Stimulated activated CD8-positive, alpha-beta memory T cell treated with anti-CD3 and anti-CD28 coated beads, Interleukin-4, amount 100 ng/mL, for 24 hours (primary cell): ENCODE data around the gene SPPL2A.
"Not testable (repeated sequence)": the region's sequence is repeated elsewhere in the genome, so short reads cannot be mapped to it uniquely, and the experiment has no call there.

Experiments used
- DNase-seq: peaks from one replicate; pipeline ENCODE4 v3.0.0-alpha.2; 2020; ENCODE audit warnings: low read depth

Gene SPPL2A, protein sequence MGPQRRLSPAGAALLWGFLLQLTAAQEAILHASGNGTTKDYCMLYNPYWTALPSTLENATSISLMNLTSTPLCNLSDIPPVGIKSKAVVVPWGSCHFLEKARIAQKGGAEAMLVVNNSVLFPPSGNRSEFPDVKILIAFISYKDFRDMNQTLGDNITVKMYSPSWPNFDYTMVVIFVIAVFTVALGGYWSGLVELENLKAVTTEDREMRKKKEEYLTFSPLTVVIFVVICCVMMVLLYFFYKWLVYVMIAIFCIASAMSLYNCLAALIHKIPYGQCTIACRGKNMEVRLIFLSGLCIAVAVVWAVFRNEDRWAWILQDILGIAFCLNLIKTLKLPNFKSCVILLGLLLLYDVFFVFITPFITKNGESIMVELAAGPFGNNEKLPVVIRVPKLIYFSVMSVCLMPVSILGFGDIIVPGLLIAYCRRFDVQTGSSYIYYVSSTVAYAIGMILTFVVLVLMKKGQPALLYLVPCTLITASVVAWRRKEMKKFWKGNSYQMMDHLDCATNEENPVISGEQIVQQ

DNA sequence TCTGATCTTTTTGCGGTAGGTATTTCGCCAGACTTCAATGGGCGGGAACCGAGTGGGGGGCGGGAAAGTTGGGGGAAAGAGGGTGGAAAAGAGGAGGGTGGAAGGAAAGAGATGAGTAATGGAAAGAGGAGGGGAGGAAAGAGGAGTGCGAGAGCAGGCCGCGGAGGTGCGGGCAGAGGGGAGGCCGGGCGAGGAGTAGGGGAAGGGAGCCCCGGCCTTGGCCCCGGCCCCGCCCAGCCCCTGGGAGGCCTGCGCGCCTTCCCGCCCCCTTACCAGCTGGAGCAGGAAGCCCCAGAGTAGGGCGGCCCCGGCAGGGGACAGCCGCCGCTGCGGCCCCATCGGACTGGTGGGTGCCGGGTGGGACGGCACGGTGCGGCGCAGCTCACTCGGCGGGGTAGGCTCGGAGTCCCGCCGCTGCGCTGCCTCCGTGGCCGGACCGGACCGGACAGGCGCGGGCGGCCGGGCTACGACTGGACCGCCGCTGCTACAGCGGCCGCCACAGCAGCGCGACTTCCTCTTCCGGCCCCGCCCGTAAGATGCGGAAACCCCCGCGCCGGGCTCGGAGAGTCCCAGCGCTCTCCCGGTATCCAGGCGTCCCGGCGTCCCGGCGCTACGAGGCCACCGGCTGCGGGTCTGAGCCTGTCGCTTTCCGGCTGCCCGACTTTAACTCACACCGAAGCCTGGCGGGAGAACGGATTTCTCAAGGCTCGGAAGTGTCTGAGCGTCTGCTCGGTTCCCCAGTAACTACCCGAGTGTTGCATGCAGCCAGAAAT lies at the start of gene SPPL2A:
Gene SPPL2A (minus strand): TSS at position 512 of the 773 bp plus-strand sequence. CDS start 173 bp downstream, at position 339.
- peak; percentile 85 for DNase-seq

DNA sequence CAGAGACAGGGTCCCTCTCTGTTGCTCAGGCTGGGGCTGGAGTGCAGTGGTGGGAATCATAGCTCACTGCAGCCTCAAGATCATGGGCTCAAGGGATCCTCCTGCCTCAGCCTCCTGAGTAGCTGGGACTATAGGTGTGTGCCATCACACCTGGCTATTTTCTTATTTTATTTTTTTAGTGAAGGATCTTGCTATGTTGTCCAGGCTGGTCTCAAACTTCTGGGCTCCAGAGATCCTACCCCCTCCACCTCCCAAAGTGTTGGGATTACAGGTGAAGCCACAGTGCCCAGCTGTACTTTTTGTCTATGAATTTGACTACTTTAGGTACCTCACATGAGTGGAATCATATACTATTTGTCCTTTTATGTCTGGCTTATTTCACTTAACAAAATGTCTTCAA lies 49.1 kb upstream of the SPPL2A start:
- DNase-seq = no peak

DNA sequence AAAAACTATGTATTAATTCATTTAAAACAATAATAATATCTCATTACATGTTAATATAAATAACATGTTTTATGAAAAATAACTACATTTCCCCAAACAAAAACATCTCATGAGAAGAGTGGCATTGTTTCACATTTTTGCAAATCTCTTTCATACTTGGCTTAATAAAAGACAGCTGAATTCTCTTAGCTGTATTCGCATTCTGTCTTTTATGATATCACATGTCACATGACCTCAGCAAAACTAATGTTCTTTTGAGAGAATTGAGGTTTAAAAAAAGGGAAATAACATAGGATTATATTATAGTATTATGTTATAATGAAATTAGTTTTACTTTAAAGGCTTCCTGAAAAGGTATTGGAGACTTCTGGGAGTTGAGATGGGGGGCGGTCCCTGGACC lies 48.4 kb upstream of the SPPL2A start:
- DNase-seq = no peak

DNA sequence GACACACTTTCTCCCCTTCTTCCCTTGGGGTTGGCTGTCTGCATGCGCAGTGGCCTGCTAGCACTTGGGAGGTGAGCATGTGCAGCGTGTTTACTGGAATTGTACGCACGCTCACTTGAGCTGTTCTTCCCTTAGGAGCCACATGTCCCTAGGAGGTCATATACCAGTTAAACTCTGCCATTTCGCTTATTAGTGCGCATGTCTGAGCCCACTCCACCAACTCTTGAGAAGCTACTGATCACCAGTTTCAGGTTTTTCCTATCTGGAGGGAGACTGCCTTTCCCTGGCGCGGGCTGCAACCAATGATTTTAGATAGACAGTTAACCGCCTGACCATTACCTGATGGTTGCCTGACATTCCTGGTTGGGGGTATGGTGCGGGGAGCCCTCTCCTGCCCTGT lies 47.6 kb upstream of the SPPL2A start:
- no peak for DNase-seq

DNA sequence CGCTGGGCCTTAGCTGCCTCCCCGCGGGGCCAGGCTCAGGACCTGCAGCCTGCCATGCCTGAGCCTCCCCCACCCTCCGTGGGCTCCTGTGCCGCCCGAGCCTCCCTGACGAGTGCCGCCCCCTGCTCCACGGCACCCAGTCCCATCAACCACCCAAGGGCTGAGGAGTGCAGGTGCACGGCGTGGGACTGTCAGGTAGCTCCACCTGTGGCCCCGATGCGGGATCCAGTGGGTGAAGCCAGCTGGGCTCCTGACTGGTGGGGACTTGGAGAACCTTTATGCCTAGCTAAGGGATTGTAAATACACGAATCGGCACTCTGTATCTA lies 46.6 kb upstream of the SPPL2A start:
- DNase-seq = not testable (repeated sequence)

DNA sequence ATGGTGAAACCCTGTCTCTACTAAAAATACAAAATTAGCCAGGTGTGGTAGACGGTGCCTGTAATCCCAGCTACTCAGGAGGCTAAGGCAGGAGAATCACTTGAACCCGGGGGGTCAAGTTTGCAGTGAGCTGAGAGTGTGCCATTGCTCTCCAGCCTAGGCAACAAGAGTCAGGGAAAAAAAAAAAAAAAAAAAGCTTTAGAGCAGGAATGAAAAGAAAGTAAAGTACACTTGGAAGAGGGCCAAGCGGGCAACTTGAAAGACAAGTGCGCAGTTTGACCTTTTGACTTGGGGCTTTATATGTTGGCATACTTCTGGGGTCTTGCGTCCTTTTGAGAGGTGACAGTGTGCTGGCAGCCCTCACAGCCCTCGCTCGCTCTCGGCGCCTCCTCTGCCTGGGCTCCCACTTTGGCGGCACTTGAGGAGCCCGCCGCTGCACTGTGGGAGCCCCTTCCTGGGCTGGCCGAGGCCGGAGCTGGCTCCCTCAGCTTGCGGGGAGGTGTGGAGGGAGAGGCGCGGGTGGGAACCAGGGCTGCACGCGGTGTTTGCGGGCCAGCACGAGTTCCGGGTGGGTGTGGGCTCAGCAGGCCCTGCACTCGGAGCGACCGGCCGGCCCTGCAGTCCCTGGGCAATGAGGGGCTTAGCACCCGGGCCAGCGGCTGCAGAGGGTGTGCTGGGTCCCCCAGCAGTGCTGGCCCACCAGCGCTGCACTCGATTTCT lies 46.1 kb upstream of the SPPL2A start:
- DNase-seq = not testable (repeated sequence)

DNA sequence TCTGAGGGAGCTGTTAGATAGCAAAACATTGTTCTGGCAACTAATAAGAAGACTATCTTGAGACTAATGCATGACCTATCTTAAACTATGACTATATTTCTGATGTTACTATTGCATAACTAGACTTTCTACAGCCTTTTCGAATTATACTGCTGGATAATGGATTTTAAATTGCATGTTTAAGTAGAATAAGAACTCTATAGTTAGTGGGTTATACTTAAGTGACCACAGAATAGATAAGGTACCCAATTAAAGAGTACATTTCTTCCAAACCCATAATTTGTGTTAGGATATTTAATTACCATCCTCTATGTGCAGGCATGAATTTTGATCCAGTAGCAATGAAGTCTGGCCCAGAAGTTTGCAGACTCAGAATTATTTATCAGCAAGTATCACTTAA lies 44.6 kb upstream of the SPPL2A start:
- no peak for DNase-seq

DNA sequence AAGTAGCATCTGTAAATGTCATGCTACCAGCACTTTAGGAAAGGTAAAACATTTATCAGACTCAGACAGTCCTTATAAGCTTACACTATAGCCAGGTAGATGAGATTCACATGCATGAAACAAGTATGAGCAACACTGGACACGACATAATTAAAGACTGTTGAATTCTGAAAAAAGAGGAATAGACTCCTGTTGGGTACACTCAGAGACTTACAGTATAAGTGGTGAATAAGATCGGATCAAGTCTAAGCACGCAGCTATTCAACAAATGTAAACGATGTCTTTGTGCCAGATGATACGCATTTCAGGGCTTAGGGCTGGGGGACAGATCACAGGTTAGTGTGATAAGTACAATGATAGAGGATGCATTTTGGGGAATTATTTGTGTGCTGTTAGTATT lies 43.2 kb upstream of the SPPL2A start:
- no peak for DNase-seq

DNA sequence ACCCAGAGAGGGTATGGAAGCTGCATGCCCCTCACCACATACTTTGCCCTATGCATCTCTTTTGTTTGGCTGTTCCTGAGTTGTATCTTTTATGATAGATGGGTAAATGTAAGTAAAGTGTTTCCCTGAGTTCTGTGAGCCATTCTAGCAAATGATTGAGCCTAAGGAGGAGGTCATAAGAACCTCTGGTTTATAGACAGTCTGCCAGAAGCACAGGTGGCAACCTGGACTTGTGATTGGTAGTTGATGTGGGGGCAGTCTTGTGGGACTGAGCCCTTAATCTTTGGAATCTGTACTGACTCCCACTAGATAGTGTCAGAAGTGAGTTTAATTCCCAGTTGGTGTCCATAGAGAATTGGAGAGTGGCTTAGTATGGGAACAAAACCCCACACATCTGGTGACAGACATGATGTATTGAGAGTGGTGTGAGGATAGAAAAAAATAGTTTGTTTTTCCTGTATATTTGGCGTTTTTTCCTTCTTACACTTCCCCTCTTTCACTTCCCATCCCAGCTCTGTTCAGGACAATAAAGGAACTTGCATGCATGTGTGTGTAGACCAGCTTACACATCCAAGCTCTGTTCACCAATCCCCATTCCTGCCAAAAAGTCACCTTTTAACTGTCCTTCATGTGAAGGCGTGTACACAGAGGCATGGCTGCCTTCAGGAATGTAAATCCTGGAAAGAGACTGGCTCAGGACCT lies 38.1 kb upstream of the SPPL2A start:
- DNase-seq = no peak

DNA sequence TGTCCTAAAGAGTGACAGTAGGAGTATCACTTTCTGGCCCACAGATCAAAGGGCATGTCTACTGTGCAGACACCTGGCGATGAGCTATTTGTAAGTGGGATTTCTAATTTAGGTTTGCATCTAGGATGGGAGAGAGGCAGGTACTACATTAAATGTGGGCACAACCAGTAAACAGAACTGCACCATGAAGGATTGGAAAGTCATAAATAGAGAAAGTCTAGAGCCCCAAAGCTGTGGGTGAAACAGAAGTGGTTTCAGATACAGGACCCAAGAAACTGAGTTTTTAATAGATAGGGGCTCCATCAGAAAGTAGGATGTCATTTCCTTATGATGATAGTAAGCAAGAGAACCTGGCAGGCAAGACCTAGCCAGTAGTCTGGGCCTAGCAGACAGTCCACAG lies 35.2 kb upstream of the SPPL2A start:
- DNase-seq = no peak

DNA sequence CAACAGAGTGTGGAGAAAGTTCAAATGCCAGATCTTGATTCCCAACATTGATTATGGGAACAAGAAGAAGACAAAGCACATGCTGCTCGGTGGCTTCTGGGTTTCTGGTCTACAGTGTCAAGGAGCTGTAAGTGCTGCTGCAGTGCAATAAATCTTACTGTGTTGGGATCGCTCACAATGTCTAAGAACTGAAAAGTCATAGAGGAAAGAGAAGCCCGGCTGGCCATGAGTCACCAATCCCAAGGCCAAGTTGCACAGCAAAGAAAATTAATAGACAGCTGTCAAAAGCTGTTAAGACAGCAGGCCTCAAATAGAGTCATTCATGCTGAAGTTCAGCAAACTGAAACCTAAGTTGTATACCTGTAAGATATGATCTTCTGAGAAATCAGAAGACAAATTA lies 33.2 kb upstream of the SPPL2A start:
- DNase-seq = no peak

DNA sequence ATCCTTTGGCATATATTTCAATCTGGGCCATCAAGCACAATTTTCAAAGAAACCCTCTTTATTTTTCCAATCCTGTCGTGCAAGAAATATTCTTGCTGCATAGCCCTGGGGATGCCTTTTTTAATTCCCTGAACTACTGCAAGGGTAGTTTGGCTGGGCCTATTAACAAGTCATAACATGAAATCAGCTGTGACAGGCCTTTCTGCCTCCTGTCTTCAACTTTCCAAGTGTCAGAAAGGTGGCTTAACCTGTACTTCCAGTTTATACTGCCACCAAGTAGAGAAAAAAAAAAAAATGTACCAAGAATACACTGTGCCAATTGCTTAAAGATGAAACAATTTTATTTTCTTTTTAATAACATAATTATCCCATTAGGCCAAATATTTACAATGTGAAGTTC lies 32.4 kb upstream of the SPPL2A start:
- no peak for DNase-seq

DNA sequence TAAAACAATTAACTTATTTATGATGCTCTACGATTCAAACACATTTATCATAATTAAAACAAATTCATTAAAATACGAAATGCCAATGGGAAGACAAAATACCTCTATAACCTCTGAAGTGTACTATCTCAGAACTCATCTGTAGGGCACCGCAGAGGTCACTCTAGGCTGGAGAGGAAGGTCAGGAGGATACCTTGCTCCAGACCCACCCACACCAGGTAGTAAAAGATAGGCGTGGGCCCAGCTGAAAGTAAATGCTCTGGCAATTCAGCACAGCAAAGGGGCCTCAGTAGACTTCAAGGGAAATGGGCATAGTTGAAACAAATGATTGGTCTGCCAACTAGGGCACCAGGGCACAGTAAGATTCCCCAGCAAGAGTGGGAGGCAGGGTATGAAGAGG lies 26.0 kb upstream of the SPPL2A start:
- no peak for DNase-seq

DNA sequence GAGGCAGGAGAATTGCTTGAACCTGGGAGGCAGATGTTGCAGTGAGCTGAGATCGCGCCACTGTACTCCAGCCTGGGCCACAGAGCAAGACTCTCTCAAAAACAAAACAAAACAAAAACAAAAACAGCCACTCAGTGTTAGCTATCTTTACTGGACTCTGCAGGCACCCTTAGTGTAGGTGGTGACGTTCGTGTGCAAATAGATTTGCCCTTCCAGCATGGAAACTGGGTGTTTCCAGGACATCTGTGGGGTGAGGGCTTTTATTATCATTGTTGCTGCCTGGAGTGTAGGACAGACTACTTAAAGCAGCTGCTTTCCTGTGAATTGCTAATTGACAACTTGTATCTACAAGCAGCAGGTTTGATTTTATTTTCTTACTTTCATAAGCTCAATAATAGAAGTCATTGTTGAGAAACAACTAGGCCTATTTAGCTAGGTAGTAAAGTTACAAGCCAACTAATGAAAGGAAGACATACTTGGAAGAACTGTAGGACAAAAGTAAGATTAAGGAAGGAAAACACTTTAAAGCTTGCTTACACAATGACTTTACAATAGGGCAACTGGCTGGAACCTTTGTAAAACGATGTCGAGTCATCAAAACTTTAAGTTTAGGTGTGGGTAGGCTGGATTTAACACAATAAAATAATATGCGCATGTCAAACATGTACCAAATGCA lies 25.4 kb upstream of the SPPL2A start:
- no peak for DNase-seq

DNA sequence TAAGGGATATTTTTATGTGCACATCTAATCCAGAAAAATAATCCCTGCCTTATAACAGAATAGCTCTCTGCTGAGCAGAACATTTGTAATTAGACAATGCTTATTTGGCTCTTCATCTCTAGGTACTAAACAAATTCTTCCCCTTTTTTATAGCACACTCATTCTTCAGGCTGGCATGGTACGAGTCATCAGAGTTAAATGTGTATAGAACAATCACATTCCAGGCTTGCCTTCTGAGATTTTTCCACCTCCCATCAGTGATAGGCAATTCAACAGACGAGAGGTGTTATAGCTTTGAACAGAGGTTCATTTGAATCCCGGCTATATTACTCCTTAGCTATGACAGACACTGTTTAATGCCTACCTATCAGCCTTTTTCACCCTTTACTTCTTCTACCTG lies 21.4 kb upstream of the SPPL2A start:
- no peak for DNase-seq

DNA sequence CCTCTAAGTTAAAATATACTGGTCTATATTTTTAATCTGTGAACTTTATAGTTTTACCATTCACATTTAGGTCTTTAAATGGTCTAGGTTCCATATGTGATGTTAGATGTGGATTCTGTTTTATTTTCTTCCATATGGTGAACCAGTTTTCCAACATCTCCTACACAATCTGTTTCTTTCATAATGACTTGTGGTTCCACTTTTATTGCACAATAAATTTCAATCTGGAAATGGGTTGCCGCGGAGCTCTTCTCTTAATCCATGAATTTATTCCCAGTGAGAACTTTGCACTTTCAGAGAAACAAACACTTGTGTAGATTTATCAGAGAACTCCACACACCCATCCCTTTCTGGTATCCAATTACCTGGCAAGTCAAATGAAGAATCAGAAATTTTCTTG lies 20.9 kb upstream of the SPPL2A start:
- no peak for DNase-seq

DNA sequence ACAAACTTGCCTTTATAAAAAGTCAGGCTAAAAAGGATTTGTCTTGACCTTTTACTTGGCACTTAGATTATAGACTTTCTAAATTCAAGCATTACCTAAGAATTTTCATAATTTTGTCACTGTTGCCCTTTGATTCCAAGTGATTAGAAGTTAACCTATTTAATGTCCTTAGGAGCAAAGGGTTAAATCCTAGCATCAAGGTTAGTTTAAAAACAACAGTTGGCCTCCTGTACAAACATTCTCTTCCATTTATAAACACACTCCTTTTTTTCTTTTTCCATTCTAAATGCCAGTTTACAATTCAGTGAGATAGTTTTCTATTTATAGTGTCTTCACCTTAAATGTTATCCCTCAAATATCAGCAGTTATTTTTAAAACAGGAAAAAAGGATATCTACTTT lies 18.4 kb upstream of the SPPL2A start:
- no peak for DNase-seq

DNA sequence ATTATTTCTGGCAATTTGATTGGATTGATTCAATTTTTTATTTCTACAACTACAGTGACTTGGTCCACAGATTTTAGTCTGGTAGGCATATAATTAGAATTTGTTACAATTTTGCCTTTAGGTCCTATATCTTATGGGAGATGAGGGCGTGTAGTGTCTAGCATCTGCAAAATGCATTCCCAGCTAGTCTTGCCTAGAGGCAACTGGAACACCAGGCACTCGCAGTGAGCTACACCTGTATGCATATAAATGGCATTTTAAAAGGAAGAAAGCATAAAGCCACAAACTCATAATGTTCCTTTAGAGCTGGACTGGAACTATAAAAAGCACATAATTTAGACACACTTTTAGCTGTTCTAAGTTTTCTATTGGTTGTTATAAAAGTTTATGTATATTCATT lies 17.9 kb upstream of the SPPL2A start:
- DNase-seq = no peak

DNA sequence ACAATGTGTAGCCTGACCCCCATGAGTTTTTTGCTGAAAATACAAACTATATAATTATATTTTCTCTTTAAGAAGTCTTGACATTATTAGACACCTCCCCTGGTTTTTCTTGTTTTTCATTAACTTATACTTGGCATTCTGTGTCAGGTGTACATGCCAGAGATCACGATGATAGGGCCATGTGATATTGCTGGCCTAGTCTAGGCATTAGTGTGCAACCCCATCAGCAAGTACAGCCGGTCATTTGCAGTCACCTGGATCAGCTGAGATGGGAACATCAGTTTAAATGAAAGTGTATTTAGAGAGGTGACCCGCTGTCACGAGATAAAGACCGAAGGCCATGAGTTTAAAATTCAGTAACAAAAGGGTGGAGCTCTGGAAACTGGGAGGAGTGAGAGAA lies 12.6 kb upstream of the SPPL2A start:
- no peak for DNase-seq

DNA sequence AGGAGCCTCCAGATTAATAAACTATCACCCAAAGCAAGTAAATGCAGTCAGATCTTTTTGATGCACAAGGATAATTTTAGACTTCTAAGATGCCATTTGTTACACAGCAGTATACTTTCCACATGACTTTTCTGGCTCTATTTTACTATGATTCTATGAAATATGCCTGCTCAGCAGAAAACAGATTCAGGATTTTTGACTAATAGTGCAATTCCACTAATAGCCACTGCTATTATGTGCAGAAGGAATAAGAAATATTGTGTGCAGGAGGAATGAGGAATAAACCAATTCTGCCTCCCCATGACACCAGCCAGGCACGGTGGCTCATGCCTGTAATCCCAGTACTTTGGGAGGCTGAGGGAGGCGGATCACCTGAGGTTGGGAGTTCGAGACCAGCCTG lies 11.5 kb upstream of the SPPL2A start:
- no peak for DNase-seq

DNA sequence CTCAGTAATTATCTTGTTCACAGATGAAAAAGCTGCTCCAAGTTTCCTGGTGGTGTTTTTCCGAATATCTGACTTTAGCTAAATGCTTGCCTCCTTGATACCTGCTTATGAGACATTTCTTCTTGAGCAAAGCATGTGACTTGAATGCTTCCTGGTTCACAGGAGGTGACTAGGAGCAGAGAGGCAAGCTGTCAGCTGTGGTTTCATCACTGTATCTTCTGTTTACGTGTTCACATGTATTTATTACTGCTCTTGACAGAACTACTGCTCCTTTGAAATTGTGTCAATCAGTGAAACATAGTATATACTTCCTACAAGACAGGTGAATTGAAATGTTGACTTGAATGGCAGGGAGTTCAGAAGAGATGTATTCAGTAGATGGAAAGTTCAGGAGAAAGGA lies 8.9 kb upstream of the SPPL2A start:
- DNase-seq = no peak

DNA sequence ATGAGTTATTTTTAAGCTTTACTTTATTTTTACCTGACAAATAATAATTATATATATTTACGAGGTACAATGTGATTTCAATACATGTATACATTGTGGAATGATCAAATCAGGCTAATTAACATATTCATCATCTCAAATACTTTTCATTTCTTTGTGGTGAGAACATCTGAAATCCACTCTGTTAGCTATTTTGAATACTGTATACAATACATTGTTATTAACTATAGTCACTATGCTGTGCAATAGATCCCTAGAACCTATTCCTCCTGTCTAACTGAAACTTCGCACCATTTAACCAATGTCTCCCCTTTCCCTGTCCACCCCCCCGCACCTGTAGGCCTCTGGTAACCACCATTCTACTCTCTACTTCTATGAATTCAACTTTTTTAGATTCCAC lies 7.9 kb upstream of the SPPL2A start:
- no peak for DNase-seq
